Thyroid gland (tissue), 4 donors: Measurements from ENCODE around the gene DSCAM. TPM values are rescaled to one million over a fixed set of nuclear protein-coding genes. Genes with fewer than 3 reads are reported as not detected.

Experiments used
- DNase-seq, 2 donors: peaks; one replicate each; pipeline ENCODE4 v3.0.0-alpha.2; 2019
- H3K27ac ChIP-seq, 3 donors: fragments of 200-600 bp; sonication (generic); 1 replicate in 2 of 3; 2 replicates in 1 of 3; pipeline ENCODE4 v1.5.1; 2016 to 2019; ENCODE audit warnings: mild to moderate bottlenecking in 1 of 3, moderate library complexity in 1 of 3
- H3K27me3 ChIP-seq: fragments of 200-600 bp; sonication (generic); one replicate; pipeline ENCODE4 v1.5.1; 2019
- H3K36me3 ChIP-seq, 2 donors: fragments of 200-600 bp; sonication (generic); one replicate each; pipeline ENCODE4 v1.5.1; 2016 to 2019
- H3K4me1 ChIP-seq, 2 donors: fragments of 200-600 bp; sonication (generic); one replicate each; pipeline ENCODE4 v1.5.1; 2017 to 2019
- H3K4me3 ChIP-seq, 3 donors: fragments of 200-600 bp; sonication (generic); replicated peaks in 1 of 3; 1 replicate in 2 of 3; 2 replicates in 1 of 3; pipeline ENCODE4 v1.5.1; 2016; ENCODE audit warnings: mild to moderate bottlenecking in 1 of 3
- H3K9me3 ChIP-seq: fragments of 200-600 bp; sonication (generic); one replicate; pipeline ENCODE4 v1.5.1; 2017
- CTCF ChIP-seq, 6 experiments: fragments of 200-600 bp in 3 of 6; fragments of 450-650 bp in 3 of 6; sonication (generic) in 3 of 6; IDR thresholded peaks; one replicate each; pipeline ENCODE4 v1.5.1; 2016 to 2019; ENCODE audit warnings: antibody characterized with exemption in 6 of 6, mild to moderate bottlenecking in 2 of 6, inconsistent platforms in 1 of 6, moderate library complexity in 1 of 6
- POLR2A ChIP-seq, 2 donors: fragments of 450-650 bp; IDR thresholded peaks; one replicate each; pipeline ENCODE4 v1.6.1; 2017; ENCODE audit warnings: antibody characterized with exemption in 2 of 2, mild to moderate bottlenecking in 2 of 2, moderate library complexity in 1 of 2
- WGBS, 2 donors: methylation state at CpG; one replicate each; pipeline ENCODE4 v1.1.5; 2017; 5-methylcytosine and 5-hydroxymethylcytosine counted together
- intact Hi-C: fragments of 100-400 bp; cut with DNase I; formaldehyde crosslinking; loops from one replicate; pipeline ENCODE4 v1.15.1; 2023
- total RNA-seq, 4 donors: library from RNA; depleted of rRNA; stranded (reverse); fragments of >200 nt; gene quantifications; one replicate each; pipeline ENCODE4 v1.2.3, GENCODE V29; 2016

DSCAM gene
- total RNA-seq, 4 donors from 2014 or later, result 0.20 TPM; not detected in 3

DNA sequence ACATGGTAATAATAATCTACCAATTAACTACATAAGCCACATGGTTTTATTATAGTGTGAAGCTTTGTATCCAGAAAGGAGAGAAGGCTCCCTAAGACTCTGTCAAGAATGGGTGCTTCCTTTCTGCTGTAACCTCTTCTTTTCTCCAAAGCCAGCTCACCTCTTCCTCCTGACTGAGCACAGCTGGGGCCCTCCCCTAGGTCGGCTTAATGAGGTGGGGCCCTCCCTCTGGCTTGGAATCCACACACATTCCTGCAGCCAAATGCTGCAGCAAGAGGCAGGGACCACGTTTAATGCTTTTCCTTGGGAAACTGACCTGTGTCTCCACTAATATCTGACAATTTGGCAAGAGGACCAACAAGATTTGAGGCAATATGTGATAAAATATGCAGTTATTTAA, 94.8 kb downstream of the DSCAM start:
- DNase-seq, result no peak
- intact Hi-C loops, result no loop called here
- H3K27me3 ChIP-seq, result no peaks in the 10 kb centered on the region
- TF ChIP-seq POLR2A (IDR thresholded peaks at IDR 0.05), result no peak
- TF ChIP-seq CTCF (IDR thresholded peaks at IDR 0.05), result no peak
- no peak overlapping the region for H3K4me3 ChIP-seq
- WGBS, 2 donors, result 11 to 14% methylated on average over 2 of the region's 2 CpGs
- no peaks in the 10 kb centered on the region for H3K4me1 ChIP-seq
- no peaks in the 10 kb centered on the region for H3K36me3 ChIP-seq
- no peak overlapping the region for H3K27ac ChIP-seq
- H3K9me3 ChIP-seq, result no peaks in the 10 kb centered on the region

- Histone ChIP-seq H3K27me3 (no peaks in the 10 kb centered on the region), H3K4me3 (no peak overlapping the region), H3K36me3 (no peaks in the 10 kb centered on the region), H3K9me3 (no peaks in the 10 kb centered on the region), H3K27ac (no peak overlapping the region), H3K4me1 (no peaks in the 10 kb centered on the region)
- 89 to 90% methylated on average over 3 of the region's 3 CpGs for WGBS, 2 donors
- TF ChIP-seq POLR2A (IDR thresholded peaks at IDR 0.05) (no peak), CTCF (IDR thresholded peaks at IDR 0.05) (no peak)
- intact Hi-C loops, result no loop called here
- no peak for DNase-seq
These were observed 95.7 kb downstream of the DSCAM start for GRCh38 chr21:40751221-40751620.

- no peak for DNase-seq
- H3K9me3 ChIP-seq, result no peaks in the 10 kb centered on the region
- H3K36me3 ChIP-seq, result no peaks in the 10 kb centered on the region
- intact Hi-C loops, result no loop called here
- H3K27ac ChIP-seq, result no peak overlapping the region
- no peaks in the 10 kb centered on the region for H3K27me3 ChIP-seq
- WGBS, 2 donors, result 73 to 90% methylated on average over 3 of the region's 3 CpGs
- no peak for TF ChIP-seq CTCF (IDR thresholded peaks at IDR 0.05)
- TF ChIP-seq POLR2A (IDR thresholded peaks at IDR 0.05), result no peak
- no peak overlapping the region for H3K4me3 ChIP-seq
- H3K4me1 ChIP-seq, result no peaks in the 10 kb centered on the region
These were observed 110.8 kb downstream of the DSCAM start for GRCh38 chr21:40736145-40736544.

GRCh38 chr21:40733024-40733397, 113.9 kb downstream of the DSCAM start:
- no peaks in the 10 kb centered on the region for H3K27me3 ChIP-seq
- TF ChIP-seq POLR2A (IDR thresholded peaks at IDR 0.05) (no peak), CTCF (IDR thresholded peaks at IDR 0.05) (no peak)
- no peaks in the 10 kb centered on the region for H3K36me3 ChIP-seq
- 59 to 67% methylated on average over 3 of the region's 3 CpGs for WGBS, 2 donors
- H3K27ac ChIP-seq, result no peak overlapping the region
- no peaks in the 10 kb centered on the region for H3K9me3 ChIP-seq
- DNase-seq, result no peak
- intact Hi-C loops, result no loop called here
- no peaks in the 10 kb centered on the region for H3K4me1 ChIP-seq
- H3K4me3 ChIP-seq, result no peak overlapping the region

DNA sequence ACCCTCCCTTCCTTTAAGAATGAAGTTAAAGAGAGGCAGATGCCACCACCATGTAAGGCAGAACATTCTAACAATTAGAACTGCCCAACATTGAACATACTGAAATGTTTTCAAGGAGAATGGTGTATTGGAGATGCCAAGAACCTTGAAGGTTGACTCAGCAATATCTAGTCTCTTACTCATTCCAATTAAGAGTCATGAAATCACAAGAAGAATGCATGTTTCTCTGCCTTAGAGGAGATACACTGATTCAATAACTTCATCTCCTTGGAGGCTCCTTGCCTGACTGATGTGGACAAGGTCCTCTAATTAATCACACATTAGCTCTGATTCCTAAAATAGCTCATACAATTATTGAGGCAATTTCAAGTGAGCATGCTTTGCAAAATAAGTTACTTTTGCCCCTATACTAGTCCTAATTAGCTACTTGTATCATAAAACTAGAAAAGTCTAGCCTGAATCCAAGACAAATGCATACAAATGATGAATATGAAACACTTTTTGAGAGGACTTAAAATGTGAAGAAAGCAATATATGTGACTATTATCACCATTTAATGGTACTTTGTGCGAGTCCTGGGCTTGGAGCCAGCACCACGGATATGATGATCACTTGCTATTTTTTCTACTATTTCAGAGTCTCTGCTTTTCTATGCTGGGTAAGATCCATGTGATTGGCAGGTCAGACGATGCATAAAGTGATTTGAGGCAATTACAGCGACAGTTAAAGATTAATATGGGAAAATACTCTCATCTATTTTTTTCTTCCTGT, 114.5 kb downstream of the DSCAM start:
- Histone ChIP-seq H3K36me3 (no peaks in the 10 kb centered on the region), H3K4me1 (no peaks in the 10 kb centered on the region), H3K27ac (no peak overlapping the region), H3K27me3 (no peaks in the 10 kb centered on the region), H3K9me3 (no peaks in the 10 kb centered on the region), H3K4me3 (no peak overlapping the region)
- no peak for DNase-seq
- intact Hi-C loops, result no loop called here
- 54 to 63% methylated on average over 4 of the region's 4 CpGs for WGBS, 2 donors
- TF ChIP-seq CTCF (IDR thresholded peaks at IDR 0.05), result no peak
- TF ChIP-seq POLR2A (IDR thresholded peaks at IDR 0.05), result no peak
